GM12892 (cell line): ENCODE measurements around the gene REXO4.

Experiments
- POLR2A ChIP-seq: IDR thresholded peaks from 2 replicates; pipeline ENCODE4 v1.6.1; 2011; ENCODE audit warnings: low read depth, low read length, control low read depth
- POLR2AphosphoS5 ChIP-seq: IDR thresholded peaks from 2 replicates; pipeline ENCODE4 v1.6.1; 2011; ENCODE audit warnings: low read depth, low read length, control low read depth
- TAF1 ChIP-seq: IDR thresholded peaks from 2 replicates; pipeline ENCODE4 v1.6.1; 2011; ENCODE audit warnings: low read depth, mild to moderate bottlenecking, control low read depth, low read length, borderline replicate concordance

DNA sequence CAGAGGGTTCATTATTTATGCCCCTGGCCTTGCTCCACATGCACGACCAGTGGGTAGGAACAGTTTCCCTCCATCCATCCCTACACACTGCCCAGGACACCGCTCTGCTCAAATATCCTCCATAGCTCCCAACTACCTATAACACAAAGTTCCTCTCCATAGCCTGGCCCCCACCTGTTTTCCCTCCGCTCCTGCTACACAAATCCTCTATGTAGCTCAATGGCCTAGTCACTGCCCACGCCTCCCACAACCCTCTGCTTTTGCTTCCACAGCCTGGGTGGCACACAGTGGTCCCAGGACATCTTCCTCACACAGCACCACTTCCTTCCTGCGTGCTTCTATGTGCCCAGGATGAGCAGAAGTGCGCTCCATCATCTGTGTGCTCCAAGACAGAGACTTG, 20.4 kb downstream of the REXO4 start:
- no peak for TF ChIP-seq POLR2AphosphoS5
- TF ChIP-seq POLR2A: no peak
- TF ChIP-seq TAF1: no peak
